SKM-1 (cell line): ENCODE data around the gene CDRT4.
"Not testable (repeated sequence)": the region's sequence is repeated elsewhere in the genome, so short reads cannot be mapped to it uniquely, and the experiment has no call there.

ENCODE experiments used
- DNase-seq: peaks from one replicate; lab custom pipeline; 2025; ENCODE audit not compliant: unreplicated experiment; lab: John Stamatoyannopoulos, UW

CDRT4 gene

DNA sequence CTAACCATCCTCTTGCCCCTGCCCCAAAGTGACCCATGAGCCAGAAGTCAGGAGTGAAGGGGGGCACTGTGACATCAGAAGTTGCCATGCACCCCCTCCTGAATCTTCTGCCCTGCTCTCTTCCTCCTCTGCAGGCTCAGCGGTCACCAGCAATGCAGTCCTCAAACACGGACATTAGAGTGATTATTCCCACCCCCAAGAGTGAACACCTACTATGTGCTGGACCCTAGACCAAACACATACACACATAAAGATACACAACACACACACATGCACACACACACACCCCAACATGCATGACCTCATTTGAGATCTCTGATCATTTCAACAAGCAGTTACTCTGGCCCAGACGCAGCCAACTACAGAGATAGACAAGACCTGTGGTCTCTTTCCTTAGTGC is at the start of gene CDRT4:
Gene CDRT4 (minus strand): TSS at position 30 of the 400 bp plus-strand sequence. CDS start 27,383 bp downstream, outside the sequence.
- no peak for DNase-seq

DNA sequence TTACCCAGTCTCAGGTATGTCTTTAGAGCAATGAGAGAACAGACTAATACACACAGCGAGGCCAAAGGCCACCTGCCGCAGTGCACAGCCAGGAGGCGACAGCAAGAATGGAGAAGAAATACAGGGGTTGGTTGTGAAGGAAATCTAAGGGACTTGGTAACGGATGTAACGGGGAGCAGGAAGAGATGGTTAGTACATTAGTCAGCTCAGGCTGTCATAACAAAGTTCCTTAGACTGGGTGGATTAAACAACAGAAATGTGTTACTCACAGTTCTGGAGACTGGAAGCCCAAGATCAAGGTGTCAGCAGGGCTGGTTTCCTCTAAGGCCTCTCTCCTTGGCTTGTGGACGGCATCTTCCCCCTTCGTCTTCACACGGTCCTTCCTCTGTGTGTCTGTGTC is 48.7 kb upstream of the CDRT4 start:
- no peak for DNase-seq

GRCh38 chr17:15514469-15514868 is 47.0 kb upstream of the CDRT4 start:
- no peak for DNase-seq

- DNase-seq = no peak
These were observed 46.5 kb upstream of the CDRT4 start for GRCh38 chr17:15513856-15514459.

DNA sequence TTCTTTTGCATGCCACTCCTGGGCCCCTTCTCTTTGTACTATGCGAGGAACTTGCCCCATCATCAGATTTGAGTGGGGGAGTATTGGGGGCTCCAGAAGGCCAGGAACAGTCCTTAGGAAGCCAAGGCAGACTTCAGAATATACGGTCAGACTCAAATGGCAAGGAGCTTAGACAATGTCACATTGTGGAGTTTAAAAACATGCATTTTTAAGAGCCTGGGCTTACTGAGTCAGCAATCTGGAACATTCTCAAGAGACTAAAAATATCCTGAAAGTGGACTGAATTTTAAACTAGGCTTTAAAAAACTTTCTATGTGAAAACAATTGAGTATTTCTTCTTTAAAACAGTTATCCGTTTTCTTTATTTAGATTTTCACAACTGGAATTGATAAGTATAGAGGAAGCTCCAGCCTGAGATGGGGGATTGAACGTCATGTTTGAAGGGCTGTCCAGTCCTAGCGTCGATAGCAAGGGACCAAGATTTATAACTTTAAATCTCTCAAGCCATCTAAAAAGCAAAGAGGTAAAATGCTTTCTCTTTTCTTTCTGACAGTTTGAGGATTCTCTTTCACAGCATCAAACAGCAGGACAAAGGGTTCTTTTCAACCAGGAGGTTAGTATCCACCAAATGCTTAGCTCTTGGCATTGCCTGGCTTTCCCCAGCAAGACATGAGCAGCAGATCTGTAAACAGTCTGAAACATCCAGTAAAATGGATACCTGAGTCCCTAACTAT is 45.8 kb upstream of the CDRT4 start:
- DNase-seq = no peak

- DNase-seq = no peak
These were observed 44.8 kb upstream of the CDRT4 start for GRCh38 chr17:15512071-15512709.

GRCh38 chr17:15511142-15511541 is 43.7 kb upstream of the CDRT4 start:
- no peak for DNase-seq

GRCh38 chr17:15510361-15510760 is 42.9 kb upstream of the CDRT4 start:
- no peak for DNase-seq

DNA sequence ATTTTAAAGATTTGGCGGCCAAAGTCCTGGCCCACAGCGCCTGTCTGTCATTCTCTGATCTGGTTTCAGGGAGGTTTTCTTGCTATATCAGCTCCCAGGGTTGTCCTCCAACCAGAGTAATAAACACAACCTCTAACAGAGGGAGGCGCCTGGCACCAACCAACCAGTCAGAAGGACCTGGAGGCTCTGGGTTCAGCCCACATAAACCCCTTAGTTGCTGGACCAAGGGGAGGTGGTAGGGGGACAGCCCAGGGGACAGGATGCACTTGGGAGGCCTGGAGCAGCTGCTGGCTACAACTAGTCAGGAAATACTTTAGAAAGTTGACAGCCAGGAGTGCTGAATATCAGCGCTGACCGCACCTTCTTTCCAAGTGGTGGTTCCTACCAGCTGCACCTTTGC is 41.7 kb upstream of the CDRT4 start:
- no peak for DNase-seq

DNA sequence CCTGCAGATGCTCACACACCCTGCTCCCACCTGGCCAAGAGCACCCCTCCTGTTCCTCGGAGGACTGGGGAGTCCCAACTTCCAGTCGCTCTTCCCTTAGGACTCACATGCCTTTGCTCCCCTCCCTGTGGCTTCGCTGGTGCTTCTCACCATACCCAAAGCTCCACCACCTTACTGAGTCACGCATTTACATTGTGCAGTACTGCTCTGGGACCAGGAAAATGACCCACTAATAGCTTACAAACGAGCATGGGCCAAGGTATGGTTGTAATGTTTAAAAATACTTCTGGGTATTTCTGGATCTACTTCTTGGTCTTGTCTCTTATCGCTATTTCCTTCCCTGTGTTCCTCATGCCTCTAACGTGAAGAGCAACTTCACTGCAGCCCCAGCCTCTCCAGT is 41.0 kb upstream of the CDRT4 start:
- no peak for DNase-seq

DNA sequence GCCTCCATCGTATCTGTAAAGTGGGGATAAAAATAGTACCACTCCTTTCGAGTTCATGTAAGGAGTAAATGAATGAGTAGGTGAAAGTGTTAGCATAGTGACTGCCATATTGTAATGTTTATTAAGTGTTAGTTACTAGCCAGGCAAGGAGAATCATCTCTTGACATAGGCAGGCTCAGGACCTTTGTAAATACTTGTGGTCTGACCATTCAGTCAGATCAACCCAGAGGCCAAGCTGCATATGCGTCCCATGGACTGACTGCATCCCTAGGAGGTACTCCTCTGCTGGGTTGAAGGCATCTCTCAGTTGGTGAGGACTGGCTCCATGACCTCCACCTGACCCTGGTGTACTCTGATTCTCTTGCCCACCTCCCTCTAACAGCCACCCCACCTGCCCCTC is 40.5 kb upstream of the CDRT4 start:
- no peak for DNase-seq

DNA sequence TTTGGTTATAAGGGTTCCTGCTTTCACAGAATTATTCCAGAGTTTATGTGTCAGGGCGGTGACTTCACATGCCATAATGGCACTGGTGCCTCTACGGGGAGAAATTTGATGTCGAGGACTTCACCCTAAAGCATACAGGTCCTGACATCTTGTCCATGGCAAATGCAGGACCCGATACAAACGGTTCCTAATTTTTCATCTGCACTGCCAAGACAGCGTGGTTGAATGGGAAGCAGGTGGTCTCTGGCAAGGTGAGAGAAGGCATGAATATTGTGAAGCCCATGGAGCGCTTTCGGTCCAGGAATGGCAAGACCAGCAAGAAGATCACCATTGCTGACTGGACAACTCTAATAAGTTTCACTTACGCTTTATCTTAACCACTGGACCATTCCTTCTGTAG is 39.6 kb upstream of the CDRT4 start:
- DNase-seq = no peak

DNA sequence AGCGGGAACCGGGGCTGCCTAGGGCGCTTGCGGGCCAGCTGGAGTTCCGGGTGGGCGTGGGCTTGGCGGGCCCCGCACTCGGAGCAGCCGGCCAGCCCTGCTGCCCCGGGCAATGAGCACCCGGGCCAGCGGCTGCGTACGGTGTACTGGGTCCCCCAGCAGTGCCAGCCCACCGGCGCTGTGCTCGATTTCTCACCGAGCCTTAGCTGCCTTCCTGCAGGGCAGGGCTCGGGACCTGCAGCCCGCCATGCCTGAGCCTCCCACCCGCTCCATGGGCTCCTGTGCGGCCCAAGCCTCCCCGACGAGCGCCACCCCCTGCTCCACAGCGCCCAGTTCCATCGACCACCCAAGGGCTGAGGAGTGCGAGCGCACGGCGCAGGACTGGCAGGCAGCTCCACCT is 38.3 kb upstream of the CDRT4 start:
- DNase-seq = not testable (repeated sequence)

- DNase-seq = no peak
These were observed 36.3 kb upstream of the CDRT4 start for GRCh38 chr17:15503731-15504130.

DNA sequence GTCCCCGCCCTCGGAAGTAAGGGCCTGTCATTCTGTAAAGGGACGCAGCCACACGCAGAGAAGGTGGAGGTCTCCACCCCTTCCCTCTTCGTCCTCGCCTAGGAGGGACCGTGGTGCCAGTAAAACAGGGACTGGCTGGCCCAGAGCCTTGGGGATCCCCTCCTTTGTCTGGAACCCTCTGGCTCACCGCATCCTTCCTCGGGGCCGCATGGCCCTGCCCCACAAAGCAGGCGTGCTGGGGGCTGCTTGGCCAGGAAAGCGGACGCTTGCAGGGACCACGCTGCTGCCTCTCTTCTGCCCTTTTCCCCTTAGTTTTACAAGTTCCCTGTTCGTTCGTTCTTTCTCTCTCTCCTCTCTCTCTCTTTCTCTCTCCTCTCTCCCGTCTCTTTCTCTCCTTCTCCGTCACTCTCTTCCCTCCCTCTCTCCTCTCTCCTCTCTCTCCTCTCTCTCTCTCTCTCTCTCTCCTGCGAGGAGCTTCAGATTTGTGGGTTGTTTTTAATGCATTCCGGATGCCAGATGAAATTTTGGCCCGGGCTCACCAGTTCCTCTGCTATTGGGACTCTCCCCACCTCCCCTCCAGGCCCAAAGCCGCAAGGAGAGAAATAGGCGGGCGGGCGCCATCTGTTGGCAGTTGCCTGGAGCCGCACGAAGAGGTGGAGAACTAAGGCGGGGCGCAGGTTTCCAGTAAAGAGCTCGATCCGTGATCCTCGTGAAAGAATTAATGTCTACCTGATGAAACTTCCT is 35.1 kb upstream of the CDRT4 start:
- peak; percentile 40 for DNase-seq

DNA sequence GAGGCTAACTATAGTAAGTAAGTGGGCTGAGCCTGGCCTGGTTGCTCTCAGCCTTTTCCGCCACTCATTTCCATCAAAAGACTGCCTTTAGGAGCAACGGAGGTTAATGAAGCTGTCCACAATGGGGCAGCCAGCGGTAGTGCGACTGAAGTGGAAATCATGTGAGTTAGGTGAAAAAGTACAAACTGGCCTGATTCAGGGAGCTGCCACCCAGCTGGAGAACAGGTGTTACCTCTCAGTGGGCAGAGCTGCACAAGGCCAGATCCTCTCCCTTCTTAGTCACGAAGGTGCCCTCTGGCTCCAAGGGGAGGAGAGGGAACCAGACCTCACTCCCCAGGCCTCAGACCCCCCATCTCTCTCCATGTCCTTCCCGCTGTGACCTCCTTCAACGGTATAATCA is 34.4 kb upstream of the CDRT4 start:
- no peak for DNase-seq

- no peak for DNase-seq
These were observed 33.9 kb upstream of the CDRT4 start for GRCh38 chr17:15501282-15501681.

DNA sequence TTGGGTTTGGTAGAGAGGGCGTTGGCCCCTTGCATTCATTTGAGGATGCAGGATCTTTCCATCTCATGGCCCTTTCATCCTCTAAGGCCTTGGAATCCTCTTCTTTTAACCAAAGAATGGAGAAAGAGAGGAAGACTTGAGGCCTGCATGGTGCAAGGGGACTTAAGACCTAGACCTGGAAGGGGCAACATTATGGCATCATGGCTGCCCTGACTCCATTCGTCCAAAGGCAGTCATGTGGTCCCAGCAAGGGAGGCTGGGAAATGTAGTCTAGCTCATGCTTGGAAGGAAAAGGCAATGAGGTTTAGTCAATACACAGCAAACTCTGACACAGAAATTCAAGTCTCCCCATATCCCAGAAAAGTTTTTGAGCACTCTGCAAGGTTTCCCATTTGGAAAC is 30.7 kb upstream of the CDRT4 start:
- DNase-seq = no peak

DNA sequence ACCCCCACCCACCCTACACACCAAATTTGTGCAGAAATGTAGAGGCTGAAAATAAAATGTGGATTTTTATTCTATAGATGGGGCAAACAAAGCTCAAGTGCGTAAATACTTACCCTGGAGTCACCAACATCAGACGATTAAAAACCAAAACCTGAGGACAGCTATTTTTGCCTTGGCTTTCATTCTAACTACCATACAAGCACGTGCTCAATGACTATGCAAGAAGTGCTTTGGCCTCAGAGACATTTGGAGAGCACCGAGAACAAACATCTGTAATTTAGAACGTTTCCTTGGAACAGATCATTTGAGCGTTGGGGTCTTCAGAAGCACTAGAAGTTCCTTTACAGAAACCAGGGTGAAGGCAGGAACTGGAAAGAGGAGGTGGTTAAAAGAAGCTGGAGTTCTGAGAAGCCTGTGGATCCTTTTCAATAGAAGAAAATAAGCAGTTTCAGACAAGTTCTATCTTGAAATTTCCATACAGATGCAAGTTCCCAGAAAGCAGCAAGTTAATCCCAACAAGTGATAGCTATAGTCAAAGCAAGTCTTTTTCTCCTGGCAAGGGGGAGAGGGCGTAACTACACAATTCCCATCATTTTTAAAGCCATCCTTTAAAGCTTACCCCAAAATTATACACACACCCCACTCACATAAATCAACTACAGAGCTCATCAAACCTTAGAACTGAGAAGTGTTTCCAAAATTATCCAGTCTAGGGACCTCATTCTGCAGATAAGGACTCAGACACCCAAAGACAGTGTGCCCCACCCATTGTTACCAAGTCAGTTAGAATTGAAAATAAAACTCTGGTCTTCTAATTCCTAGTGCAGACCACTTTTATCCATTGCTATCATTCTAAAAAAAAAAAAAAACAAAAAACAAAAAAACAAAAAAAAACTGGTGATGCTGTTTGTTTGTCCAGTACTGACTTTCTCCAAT is 29.6 kb upstream of the CDRT4 start:
- DNase-seq = no peak

DNA sequence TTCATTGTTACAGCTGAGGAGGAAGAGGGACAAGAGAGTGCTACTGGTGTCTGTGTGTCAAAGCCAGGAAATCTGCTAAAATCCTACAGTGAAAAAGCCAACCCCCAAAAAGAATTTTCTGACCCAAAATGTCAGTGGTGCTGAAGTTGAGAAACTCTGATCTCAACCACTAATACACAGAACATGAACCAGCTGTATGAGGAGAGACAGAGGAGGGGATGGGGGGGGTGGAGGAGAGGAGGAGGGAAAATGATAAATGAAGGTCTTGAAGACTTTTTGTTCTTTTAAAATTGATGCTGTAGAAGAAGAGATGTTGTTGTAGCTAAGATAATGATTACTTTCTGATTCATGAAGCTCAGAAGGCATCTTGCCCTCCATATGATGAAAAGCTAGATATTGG is 27.4 kb upstream of the CDRT4 start:
- DNase-seq = no peak

DNA sequence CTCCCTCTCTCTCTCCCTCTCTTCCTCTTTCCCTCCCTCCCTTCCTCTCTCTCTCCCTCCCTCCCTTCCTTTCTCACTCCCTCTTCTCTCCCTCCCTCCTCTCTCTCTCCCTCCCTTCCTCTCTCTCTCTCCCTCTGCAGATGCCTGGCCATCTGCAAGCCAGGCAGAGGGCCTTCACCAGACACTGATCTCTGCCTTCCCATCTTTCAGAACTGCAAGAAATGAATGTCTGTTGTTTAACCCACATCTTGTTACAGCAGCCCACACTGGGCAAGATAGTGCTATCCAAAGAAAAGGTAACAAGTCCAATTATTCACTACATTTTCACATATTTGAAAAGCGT is 26.2 kb upstream of the CDRT4 start:
- DNase-seq = no peak
